EH (cell line): ENCODE measurements around the gene GTSF1L.

Experiments used
- DNase-seq: peaks from one replicate; pipeline ENCODE4 v3.0.0-alpha.2; 2015; ENCODE audit warnings: low read depth

Gene GTSF1L

DNA sequence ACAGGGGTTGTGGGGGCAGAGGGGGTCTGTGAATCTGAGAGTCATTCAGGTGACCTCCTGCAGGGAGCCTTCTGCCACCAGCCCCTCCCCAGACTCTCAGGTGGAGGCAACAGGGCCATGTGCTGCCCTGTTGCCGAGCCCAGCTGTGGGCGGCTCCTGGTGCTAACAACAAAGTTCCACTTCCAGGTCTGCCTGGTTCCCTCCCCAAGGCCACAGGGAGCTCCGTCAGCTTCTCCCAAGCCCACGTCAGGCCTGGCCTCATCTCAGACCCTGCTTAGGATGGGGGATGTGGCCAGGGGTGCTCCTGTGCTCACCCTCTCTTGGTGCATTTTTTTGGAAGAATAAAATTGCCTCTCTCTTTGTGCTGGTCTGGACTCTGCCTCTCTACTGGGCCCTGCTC lies 10.7 kb downstream of the GTSF1L start:
- no peak for DNase-seq

DNA sequence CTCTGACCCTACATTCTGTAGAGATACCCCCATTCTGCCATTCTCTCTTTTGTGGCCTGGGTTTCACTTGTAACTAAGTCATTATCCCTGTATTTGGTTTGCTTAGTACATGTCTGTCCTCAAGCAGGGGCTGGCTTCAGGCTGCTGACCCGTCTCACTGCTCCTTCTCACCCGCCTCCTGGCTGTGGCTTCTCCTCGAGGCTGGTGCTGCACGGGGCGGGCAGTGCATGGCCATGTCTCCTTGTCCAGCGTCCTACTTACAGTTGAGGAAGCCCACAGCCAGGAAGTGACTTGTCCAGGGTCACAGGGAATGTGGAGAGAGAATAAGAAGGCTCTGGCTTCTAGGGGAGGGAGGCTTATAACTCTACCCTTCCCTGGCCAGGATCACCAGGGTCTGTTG lies 11.3 kb downstream of the GTSF1L start:
- no peak for DNase-seq

DNA sequence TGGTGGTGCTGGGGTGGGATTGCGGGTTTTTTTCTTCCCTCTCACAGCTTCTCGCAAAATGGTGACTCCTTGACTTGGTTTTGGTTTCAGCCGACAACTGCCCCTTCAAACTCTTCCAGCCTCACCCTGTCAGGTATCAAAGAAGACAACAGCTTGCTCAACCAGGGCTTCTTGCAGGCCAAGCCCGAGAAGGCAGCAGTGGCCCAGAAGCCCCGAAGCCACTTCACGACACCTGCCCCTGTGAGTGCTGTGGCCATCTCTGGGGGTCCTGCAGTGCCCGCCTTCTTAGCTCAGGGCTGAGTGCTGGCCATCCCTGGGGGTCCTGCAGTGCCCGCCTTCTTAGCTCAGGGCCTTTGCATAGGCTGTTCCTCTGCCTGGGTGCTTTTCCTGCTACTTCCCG lies 11.8 kb downstream of the GTSF1L start:
- no peak for DNase-seq

DNA sequence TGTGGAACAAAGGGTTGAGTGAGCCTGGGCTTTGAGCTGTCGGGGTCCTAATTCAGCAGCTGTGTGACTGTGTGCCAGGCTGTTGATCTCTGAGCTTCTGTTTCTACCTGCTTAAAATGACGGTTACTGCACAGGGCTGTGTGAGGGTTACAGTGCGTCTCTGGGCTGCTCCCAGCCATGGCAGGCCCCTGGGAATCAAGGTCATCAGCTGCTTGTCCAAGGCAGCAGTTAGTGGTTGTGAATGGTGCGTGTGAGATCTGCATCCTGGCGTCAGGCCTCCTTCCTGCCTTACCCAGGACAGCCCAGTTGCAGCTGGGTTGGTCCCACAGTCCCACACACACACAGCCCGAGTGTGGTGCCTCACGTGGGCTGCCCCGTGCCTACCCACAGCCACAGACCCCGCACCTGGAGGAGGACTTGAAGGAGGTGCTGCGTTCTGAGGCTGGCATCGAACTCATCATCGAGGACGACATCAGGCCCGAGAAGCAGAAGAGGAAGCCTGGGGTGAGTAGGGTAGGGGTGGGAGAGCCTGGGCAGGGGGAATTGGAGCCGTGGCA lies 15.6 kb downstream of the GTSF1L start:
- no peak for DNase-seq

DNA sequence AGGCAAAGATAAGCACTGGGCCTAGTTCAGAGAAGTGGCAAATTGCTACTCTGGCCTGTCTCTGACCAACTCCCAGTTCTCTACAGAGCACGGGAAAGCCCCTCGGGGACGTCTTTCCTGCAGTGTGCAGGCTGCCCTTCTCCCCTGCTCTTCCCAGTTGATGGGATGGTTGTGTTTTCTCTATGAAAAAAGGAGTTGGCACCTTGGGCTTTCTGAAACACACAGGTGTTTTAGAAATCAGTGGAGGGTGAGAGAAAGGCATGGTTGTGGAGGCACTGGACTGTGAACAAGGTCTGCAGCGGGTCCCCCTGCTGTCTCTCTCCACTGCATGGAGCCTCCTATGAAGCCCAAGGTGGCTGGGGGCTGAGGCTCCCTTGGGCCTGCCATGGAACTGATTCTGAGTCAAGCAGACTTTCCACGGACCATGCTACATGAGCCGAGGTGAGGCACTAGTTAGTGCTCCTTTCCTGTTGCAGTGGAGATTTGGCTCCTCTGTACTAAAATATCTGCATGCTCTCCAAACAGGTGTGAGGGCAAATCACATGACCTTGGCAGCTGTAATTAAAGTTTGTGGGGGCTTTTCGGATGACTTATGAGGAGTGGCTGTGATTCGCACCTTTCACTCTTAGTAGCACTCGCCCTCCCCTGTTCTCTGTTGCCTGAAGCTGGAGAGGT lies 16.3 kb downstream of the GTSF1L start:
- no peak for DNase-seq

DNA sequence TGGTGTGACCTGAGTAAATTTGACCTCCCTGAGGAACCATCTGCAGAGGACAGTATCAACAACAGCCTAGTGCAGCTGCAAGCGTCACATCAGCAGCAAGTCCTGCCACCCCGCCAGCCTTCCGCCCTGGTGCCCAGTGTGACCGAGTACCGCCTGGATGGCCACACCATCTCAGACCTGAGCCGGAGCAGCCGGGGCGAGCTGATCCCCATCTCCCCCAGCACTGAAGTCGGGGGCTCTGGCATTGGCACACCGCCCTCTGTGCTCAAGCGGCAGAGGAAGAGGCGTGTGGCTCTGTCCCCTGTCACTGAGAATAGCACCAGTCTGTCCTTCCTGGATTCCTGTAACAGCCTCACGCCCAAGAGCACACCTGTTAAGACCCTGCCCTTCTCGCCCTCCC lies 24.3 kb downstream of the GTSF1L start:
- no peak for DNase-seq

DNA sequence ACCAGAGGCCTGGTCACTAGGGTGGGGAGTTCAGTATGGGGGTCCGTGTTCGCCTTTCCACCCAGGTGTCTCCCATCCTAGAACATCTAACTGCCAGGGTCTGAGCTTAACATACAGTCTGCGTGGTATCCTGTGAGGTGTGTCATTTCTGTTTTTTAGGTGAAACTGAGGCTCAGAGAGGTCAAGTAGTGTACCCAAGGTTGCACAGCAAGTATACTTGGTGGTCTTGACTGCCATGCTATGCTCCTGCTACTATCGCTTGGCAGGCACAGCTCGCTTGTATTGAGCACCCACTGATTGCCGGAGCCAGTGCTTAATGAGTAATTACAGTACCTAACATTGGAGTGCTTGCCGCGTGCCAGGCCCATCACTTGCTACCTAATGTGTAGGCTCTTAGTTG lies 26.2 kb downstream of the GTSF1L start:
- DNase-seq: no peak

DNA sequence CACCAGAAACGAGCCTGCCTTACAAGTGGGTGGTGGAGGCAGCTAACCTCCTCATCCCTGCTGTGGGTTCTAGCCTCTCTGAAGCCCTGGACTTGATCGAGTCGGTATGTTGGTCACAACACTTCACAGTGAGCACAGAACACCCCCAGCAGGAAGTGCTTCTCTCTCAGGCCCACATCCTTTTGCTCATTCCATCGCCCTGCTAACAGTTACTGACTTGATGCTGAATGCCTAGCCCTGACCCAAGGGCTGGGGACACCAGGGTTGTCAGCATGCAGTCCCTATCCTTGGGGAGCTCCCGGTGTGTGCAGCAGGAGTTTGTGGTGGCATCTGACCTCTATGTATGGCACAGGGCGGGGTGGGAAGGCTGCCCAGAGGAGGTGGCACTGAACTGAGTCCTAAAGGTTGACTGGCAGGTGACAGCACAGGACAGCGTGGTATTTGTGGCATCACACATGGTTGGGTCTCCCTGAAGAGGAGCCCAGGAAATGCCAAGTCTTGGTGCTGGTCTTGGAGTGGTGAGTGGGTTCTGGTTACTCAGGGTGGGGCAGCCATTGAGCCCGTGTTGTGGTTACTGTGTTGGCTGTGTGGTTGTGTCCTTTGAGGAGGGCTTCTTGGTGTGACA lies 26.7 kb downstream of the GTSF1L start:
- no peak for DNase-seq

DNA sequence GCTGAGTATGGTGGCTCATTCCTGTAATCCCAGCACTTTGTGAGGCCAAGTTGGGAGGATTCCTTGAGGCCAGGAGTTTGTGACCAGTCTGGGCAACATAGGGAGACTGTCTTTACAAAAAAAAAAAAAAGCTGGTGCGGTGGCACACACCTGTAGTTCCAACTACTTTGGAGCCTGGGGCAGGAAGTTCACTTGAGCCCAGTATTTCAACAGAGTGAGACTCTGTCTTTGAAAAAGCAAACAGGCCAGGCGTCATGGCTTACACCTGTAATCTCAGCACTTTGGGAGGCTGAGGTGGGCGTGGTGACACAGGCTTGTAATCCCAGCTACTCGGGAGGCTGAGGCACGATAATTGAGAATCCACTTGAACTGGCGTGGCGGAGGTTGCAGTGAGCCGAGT lies 31.2 kb downstream of the GTSF1L start:
- DNase-seq: no peak

DNA sequence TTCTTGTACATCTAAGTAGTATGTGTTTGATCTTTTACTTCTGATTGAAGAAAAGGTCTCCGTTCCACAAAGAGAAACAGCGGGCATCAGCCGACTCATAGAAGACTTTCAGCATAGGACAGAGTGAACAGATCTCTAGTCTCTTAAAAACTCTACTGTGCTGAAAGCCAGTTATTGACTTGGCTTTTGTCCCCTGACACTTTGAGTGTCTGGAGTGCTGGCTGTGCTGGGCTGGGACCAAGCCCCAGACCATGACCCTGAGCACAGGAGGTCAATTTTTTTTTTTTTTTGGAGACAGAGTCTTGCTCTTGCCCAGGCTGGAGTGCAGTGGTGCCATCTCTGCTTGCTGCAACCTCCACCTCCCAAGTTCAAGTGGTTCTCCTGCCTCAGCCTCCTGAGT lies 32.0 kb downstream of the GTSF1L start:
- DNase-seq: no peak

DNA sequence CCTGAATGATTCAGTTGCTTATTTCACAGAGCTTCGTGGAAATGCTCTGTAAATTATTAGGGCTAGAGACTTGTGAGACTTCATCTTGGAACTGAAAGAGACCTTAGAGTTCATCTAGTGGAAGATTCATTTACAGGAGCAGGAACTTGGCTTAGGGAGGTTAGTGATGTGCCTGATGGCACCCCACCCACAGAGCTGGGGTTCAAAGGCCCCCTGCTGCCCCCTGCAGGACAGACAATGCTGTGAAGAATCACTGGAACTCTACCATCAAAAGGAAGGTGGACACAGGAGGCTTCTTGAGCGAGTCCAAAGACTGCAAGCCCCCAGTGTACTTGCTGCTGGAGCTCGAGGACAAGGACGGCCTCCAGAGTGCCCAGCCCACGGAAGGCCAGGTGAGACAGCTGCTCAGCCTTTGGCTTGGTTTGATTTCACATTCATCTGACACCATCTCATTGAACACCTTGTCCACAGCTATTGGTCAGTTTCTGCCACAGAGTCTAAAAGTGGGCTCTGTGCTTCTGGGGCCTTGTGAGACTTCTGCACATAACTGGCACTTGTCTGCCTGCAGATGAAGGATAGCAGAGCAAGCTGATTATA lies 34.8 kb downstream of the GTSF1L start:
- peak; percentile 61 for DNase-seq

DNA sequence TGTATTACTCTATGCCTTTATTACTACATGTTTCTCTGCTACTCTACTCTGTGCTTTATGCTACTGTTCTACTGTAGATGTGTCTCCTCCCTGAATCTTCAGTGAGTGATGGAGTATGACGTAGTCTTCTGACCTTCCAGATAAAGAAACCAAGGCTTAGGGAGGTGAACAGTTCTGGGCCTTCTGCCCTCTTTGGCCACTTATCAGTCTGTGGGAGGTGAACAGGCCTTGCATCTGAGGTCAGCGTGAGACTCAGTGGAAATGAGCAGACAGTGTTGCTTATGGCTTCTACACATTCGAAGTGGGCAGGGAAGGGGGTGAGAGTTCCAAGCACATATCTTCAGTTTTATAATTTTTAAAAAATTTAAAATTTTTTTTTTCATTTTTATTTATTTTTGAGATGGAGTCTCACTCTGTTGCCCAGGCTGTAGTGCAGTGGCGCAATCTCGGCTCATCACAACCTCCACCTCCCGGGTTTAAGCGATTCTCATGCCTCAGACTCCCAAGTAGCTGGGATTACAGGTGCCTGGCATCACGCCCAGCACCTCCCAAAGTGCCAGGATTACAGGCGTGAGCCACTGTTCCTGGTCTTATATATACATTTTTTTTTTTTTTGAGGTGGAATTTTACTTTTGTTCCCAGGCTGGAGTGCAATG lies 35.7 kb downstream of the GTSF1L start:
- DNase-seq: no peak

DNA sequence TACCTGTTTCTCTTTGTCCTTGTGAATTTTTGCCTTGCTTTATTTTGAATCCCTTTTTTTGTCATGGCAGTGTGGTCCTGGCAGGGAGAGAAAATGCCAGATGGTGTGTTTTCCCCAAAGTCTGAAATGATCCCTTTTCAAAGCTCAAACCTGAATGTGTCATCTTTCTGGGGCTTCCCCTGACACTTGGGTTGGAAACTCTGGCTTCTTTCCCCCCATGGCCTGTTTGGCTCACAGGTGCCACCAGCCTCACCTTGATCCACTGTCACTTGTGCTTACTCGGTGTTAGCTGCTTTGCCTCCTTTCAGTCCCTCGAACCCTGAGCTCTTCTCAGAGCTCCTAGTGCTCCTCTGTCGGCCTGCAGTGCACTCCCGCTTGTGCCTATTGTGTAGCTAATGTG lies 37.6 kb downstream of the GTSF1L start:
- DNase-seq: no peak

DNA sequence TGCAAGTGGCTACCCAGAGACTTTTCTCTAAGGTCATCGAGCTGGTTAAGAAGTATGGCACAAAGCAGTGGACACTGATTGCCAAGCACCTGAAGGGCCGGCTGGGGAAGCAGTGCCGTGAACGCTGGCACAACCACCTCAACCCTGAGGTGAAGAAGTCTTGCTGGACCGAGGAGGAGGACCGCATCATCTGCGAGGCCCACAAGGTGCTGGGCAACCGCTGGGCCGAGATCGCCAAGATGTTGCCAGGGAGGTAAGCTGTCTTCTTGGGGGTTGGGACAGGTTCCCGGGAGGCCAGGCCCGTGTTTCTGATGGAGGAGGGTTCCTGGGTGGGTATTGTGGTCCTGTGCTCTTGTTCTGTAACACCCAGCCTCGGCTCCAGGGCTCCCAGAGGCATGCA lies 40.0 kb downstream of the GTSF1L start:
- DNase-seq: no peak

DNA sequence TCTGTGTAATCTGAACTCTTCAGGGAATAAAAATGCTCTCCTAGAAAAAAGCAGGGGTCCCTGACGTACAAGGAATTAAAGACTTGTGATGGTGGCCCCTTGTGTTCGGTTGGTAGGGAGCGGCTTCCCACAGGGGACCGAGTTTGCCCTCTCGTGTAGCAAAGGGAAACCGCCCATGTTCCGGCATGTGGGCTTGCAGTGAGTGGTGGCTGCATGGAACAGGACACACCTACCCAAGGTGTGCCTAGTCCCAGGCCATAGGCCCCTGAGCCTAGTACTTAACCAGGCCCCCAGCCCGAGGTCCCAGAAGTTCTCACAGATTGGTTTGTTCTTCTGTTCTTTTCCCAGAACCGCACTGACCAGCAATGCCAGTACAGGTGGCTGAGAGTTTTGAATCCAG lies 44.4 kb downstream of the GTSF1L start:
- DNase-seq: no peak

DNA sequence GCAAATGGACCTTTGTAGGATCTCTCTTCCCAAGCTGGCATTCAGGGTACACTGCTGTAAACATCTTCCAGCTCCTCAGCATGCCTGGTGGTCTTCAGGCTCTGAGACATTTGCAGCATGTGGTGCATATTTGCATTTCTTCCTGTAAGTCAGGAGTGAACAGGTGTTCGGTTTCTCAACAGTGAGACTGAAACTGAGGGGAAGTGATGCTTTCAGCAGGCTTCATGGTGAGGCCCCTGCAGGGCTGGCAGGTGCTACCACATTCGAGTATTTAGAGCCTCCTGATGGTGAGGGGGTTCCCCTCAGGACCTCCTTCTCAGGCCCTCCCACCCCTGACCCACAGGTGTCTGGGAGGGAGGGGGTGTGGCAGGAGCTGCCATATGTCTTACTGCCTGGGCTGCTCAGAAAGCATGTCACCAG lies 44.8 kb downstream of the GTSF1L start:
- no peak for DNase-seq

DNA sequence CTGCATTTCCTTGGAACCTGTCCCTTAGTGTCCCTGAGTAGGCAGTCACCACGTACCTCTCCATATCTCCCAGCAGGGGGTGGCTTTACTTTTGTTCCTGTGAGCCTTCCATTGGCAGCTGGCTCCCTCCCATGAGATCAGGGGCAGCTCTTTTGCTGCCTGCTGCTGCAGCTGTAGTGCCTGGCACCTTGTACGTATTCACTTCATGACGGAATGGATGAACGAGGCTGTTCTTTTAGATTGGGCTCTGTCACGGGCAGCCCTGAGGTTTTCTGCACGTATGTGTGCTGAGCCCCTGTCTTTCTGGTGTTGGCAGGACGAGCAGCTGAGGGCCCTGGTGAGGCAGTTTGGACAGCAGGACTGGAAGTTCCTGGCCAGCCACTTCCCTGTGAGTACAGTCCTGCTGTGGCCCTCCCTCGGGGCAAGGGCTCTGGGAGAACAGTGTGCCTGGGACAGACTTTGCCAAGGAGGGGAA lies 45.3 kb downstream of the GTSF1L start:
- peak; percentile 32 for DNase-seq

DNA sequence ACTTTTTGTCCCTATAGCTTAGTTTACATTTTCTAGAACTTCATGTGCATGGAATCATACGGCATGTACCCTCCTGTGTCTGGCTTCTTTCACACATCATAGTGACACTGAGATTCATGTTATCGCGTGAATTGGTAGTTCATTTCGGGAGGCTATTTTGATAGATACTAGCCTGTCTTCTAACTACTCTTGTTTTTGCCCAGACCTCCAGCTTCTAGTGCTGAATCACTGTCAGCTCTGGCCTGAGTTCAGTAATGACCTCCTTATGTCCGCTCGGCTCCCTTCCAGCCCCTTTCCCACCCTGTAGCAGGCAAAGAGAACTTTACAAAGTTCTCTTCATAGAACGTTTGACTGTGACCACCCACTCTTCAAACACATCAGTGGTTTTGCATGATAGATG lies 45.8 kb downstream of the GTSF1L start:
- DNase-seq: peak; percentile 29

DNA sequence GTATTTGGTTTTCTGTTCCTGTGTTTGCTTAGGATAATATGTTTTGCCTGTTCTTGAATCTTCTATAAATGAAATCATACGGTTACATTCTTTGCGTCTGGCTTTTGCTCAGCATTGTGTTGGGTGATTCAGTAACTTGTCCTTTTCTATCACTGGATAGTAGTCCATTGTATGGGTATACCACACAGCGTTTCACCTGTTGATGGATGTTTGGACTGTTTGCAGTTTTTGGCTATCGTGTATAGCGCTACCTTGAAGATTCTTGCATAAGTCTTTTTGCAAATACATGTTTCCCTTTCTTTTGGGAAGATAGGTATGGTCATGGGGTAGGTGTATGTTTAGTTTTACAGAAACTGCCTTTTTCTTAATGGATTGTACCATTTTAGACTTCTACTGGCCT lies 50.4 kb downstream of the GTSF1L start:
- DNase-seq: no peak
